HL-60 (cell line): Measurements from ENCODE around the gene REL.

ENCODE experiments used
- DNase-seq, 2 experiments: peaks; one replicate each; pipeline ENCODE4 v3.0.0-alpha.2; 2010 to 2020; ENCODE audit warnings: low read depth in 1 of 2, low spot score in 1 of 2
- H3K27ac ChIP-seq: fragments of 250-450 bp; sonication (Bioruptor Pico); replicated peaks from 2 replicates; pipeline ENCODE4 v1.5.1; 2020; ENCODE audit warnings: mild to moderate bottlenecking, moderate library complexity
- H3K27me3 ChIP-seq: fragments of 250-450 bp; sonication (Bioruptor Pico); 2 replicates; pipeline ENCODE4 v1.5.1; 2021; ENCODE audit warnings: mild to moderate bottlenecking, moderate library complexity; ENCODE audit not compliant: insufficient read depth, poor library complexity, severe bottlenecking
- H3K4me3 ChIP-seq: replicated peaks from 2 replicates; pipeline ENCODE4 v1.5.1; 2011; ENCODE audit warnings: mild to moderate bottlenecking, control low read depth, low read length; ENCODE audit not compliant: insufficient read depth
- CTCF ChIP-seq: IDR thresholded peaks from one replicate; pipeline ENCODE4 v1.5.1; 2011; ENCODE audit warnings: low read length, control low read depth, inconsistent platforms; ENCODE audit not compliant: insufficient read depth
- GABPA ChIP-seq: IDR thresholded peaks from 2 replicates; pipeline ENCODE4 v1.6.1; 2012; ENCODE audit warnings: low read depth
- POLR2AphosphoS5 ChIP-seq: IDR thresholded peaks from 2 replicates; pipeline ENCODE4 v1.6.1; 2012; ENCODE audit warnings: low read depth
- REST ChIP-seq: IDR thresholded peaks from 2 replicates; pipeline ENCODE4 v1.6.1; 2012; ENCODE audit warnings: low read depth; ENCODE audit not compliant: insufficient replicate concordance
- SPI1 ChIP-seq: IDR thresholded peaks from 2 replicates; pipeline ENCODE4 v1.6.1; 2012; ENCODE audit warnings: low read depth, mild to moderate bottlenecking, borderline replicate concordance

The REL gene

GRCh38 chr2:60959501-60959900, 78.1 kb downstream of the REL start:
- TF ChIP-seq CTCF = no peak
- Histone ChIP-seq H3K4me3 (no peak overlapping the region), H3K27ac (no peak overlapping the region), H3K27me3 (no peaks in the 10 kb centered on the region)
- DNase-seq = no peak

- Histone ChIP-seq H3K27ac (0 out of 2 replicates have a peak overlapping the region, but pooled peaks have one; percentile 6), H3K4me3 (no peak overlapping the region), H3K27me3 (no peaks in the 10 kb centered on the region)
- no peak for TF ChIP-seq CTCF
- no peak for TF ChIP-seq REST
- TF ChIP-seq SPI1 = no peak
- TF ChIP-seq GABPA = no peak
- no peak for DNase-seq
These were observed 79.3 kb downstream of the REL start for GRCh38 chr2:60960706-60961105.

- peak; percentile 45 for DNase-seq
- Histone ChIP-seq H3K4me3 (no peak overlapping the region), H3K27me3 (no peaks in the 10 kb centered on the region), H3K27ac (no peak overlapping the region)
- TF ChIP-seq POLR2AphosphoS5 (no peak), GABPA (no peak), SPI1 (no peak), CTCF (no peak), REST (no peak)
These were observed 80.1 kb downstream of the REL start for GRCh38 chr2:60961457-60961856.

GRCh38 chr2:60962528-60962927, 81.2 kb downstream of the REL start:
- no peaks in the 10 kb centered on the region for H3K27me3 ChIP-seq
- no peak overlapping the region for H3K4me3 ChIP-seq
- TF ChIP-seq GABPA (no peak), CTCF (no peak), SPI1 (no peak), REST (no peak), POLR2AphosphoS5 (no peak)
- no peak for DNase-seq
- no peak overlapping the region for H3K27ac ChIP-seq
